GM12878 (cell line): ENCODE data around the gene PPP3CA.

Experiments used
- BACH1 ChIP-seq: fragments of 450-650 bp; IDR thresholded peaks from 2 replicates; pipeline ENCODE4 v1.6.1; 2017; ENCODE audit warnings: mild to moderate bottlenecking, borderline replicate concordance
- HCFC1 ChIP-seq: fragments of 150-350 bp; IDR thresholded peaks from 2 replicates; pipeline ENCODE4 v1.6.1; 2014; ENCODE audit warnings: low read length
- TF ChIP-seq, protein P1 (sequence below), 3 experiments: IDR thresholded peaks in 2 of 3; conservative IDR thresholded peaks in 1 of 3; 2 replicates each; pipeline ENCODE4 v1.5.1; 2011; ENCODE audit warnings: low read depth in 3 of 3, low read length in 3 of 3, mild to moderate bottlenecking in 3 of 3, control low read depth in 2 of 3, moderate library complexity in 2 of 3, inconsistent platforms in 1 of 3, mixed read lengths in 1 of 3; ENCODE audit not compliant: control insufficient read depth in 2 of 3, insufficient read depth in 1 of 3; ENCODE audit errors: extremely low read depth in 1 of 3
- TF ChIP-seq, protein P2 (sequence below): IDR thresholded peaks from 2 replicates; pipeline ENCODE4 v1.6.1; 2011; ENCODE audit warnings: borderline replicate concordance, low read depth, mild to moderate bottlenecking, moderate library complexity, mixed read lengths, low read length; ENCODE audit not compliant: insufficient read depth; ENCODE audit errors: extremely low read length

- TF ChIP-seq HCFC1 (no peak), BACH1 (no peak)
- TF ChIP-seq, protein P1, sequence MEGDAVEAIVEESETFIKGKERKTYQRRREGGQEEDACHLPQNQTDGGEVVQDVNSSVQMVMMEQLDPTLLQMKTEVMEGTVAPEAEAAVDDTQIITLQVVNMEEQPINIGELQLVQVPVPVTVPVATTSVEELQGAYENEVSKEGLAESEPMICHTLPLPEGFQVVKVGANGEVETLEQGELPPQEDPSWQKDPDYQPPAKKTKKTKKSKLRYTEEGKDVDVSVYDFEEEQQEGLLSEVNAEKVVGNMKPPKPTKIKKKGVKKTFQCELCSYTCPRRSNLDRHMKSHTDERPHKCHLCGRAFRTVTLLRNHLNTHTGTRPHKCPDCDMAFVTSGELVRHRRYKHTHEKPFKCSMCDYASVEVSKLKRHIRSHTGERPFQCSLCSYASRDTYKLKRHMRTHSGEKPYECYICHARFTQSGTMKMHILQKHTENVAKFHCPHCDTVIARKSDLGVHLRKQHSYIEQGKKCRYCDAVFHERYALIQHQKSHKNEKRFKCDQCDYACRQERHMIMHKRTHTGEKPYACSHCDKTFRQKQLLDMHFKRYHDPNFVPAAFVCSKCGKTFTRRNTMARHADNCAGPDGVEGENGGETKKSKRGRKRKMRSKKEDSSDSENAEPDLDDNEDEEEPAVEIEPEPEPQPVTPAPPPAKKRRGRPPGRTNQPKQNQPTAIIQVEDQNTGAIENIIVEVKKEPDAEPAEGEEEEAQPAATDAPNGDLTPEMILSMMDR (IDR thresholded peaks at IDR 0.05 in 2 of 3, conservative IDR thresholded peaks at IDR 0.05 in 1 of 3; ENCODE audit: control insufficient read depth in 2 of 3, extremely low read depth in 1 of 3, insufficient read depth in 1 of 3, low read depth in 3 of 3, low read length in 3 of 3) = no peak
- TF ChIP-seq, protein P2, sequence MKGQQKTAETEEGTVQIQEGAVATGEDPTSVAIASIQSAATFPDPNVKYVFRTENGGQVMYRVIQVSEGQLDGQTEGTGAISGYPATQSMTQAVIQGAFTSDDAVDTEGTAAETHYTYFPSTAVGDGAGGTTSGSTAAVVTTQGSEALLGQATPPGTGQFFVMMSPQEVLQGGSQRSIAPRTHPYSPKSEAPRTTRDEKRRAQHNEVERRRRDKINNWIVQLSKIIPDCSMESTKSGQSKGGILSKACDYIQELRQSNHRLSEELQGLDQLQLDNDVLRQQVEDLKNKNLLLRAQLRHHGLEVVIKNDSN = no peak
Measured at GRCh38 chr4:101192244-101192643, 155.1 kb downstream of the PPP3CA start.
